Measurements from ENCODE around the gene ALDH7A1.

Gene ALDH7A1

GRCh38 chr5:126509339-126509738, 85.7 kb downstream of the ALDH7A1 start:
- DNase-seq (ENCODE audit: low read depth in 2 of 2, low spot score in 1 of 2) = no peak

- no peak for DNase-seq (ENCODE audit: low read depth in 2 of 2, low spot score in 1 of 2)
These were observed 86.1 kb downstream of the ALDH7A1 start for GRCh38 chr5:126508962-126509279.

DNA sequence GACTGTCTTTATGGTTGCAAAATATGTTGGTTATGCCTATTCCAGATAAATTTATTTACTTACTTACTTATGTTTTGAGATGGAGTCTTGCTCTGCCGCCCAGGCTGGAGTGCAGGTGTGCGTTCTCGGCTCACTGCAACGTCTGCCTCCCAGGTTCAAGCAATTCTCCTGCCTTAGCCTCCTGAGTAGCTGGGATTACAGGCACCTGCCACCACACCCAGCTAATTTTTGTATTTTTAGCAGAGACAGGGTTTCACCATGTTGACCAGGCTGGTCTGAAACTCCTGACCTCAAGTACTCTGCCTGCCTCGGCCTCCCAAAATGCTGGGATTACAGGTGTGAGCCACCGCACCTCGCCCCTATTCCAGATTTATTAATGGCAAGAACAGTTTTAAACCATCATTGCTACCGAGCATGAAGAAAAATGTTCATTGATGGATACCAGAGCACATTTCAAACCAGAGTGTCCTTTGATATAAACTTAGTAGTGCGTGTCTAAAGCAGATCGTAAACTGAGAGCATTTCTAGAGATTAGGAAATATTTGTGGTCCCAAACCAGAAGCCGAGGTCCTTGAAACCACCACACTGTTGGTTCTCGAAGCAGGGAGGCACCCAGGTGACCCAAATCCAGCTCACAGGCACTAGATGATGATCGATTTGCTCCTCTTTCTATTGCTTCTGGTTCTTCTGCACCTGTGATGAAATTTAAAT, 86.6 kb downstream of the ALDH7A1 start:
- no peak for DNase-seq (ENCODE audit: low read depth in 2 of 2, low spot score in 1 of 2)

GRCh38 chr5:126506079-126506478, 88.9 kb downstream of the ALDH7A1 start:
- DNase-seq (ENCODE audit: low read depth in 2 of 2, low spot score in 1 of 2) = no peak

DNA sequence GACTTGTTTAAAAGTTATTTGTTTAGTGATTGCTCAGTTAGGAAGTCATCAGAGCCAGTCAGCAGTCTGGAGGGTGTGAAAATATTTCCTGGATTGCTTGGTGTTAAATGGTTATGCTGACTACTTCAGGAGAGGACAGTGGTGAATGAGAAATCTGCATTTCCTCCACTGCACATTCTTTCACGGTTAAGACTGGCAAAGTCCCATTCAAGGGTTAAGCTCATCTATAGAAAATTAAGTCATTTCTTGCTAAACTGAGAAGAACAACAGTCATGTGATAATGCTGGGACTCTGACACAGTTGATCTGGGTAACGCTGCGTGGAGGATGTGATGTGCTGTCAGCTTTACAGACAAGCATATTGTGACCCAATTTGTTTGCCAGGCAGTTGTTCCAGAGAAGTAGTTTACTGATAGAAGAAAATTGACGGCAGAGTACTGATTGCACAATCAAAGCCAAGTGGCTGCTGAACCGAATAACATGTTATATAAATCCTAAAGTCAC, 91.4 kb downstream of the ALDH7A1 start:
- DNase-seq (ENCODE audit: low read depth in 2 of 2, low spot score in 1 of 2) = no peak

- DNase-seq (ENCODE audit: low read depth in 2 of 2, low spot score in 1 of 2) = no peak
These were observed 93.6 kb downstream of the ALDH7A1 start for GRCh38 chr5:126501448-126501847.

DNA sequence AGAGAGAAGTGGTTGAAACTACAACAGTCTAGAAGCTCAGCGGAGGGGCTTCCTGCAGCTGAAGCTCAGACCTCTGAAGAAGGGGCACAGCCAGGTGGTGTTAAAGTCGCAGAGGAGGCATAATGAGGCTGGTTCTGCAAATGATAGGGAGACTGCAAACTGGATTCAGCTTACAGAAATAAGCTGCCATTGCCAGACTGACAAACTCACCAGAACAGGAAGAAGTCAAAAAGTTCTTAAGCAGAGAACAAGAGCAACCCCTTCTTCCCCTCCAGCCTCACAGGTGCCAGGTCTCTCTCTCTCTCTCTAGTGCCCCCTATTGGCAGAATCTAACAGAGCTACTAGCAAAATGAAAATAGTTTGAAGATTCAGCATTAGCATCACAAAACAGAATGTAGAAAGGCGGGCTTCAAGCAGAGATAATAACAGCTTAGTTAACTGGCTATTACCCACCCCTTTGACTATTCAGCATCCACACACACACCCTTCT, 95.1 kb downstream of the ALDH7A1 start:
- no peak for DNase-seq (ENCODE audit: low read depth in 2 of 2, low spot score in 1 of 2)

- DNase-seq (ENCODE audit: low read depth in 2 of 2, low spot score in 1 of 2) = no peak
These were observed 95.7 kb downstream of the ALDH7A1 start for GRCh38 chr5:126499278-126499677.

DNA sequence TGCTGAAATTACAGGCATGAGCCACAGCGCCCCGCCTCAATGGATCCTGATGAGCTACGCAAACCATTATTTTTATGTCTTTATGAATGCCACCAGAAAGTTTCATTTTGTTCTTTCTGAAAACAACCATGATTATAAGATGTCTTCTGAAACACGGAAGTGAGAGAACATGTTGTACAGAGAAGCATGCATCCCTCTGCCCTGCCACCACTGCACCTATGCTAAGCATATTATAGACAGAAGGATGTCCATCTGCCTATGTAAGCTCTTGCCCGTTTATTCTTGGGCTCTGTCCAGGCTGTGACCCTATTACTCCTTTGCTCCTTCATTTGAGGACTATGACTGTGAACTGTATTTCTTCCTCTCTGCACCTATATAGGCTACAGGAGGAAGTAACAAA, 97.5 kb downstream of the ALDH7A1 start:
- DNase-seq (ENCODE audit: low read depth in 2 of 2, low spot score in 1 of 2) = no peak

GRCh38 chr5:126494393-126494792, 100.6 kb downstream of the ALDH7A1 start:
- DNase-seq (ENCODE audit: low read depth in 2 of 2, low spot score in 1 of 2) = no peak

GRCh38 chr5:126492939-126493338, 102.1 kb downstream of the ALDH7A1 start:
- no peak for DNase-seq (ENCODE audit: low read depth in 2 of 2, low spot score in 1 of 2)

DNA sequence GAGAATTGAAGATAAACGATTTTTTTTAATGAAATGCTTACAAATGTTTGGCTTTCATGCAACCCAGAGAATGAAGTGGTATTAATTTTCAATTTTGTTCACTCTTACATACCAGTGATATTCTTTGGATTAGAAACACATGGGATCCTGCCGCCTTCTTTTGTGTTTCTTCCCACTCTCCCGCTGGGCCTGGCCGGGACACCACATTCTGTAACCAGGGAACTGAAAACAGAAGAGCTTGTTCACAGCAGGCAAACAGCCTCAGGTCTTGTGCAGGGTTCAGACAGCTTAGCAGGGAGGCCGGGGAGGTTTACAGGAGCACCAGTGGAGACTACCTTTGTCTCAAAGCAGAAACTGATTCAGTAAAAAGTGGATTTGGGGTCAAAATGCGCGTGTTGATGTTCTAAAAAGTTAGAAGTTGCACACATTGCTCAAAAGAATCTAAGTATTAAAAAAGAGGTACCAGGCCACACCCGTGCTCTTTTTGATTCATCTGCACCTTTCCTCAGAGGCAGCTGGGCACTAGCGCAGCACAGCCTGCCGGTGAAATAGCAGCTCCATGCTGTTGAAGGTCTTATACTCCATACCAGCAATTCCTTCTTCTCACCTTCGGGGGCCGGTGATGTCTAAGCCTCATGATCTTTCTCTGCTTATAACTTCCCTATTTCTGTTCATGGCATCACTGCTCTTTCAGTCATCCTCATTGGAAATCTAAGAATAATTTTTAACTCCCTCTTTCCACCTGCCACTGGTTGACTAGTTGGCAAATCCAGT, 104.7 kb downstream of the ALDH7A1 start:
- DNase-seq (ENCODE audit: low read depth in 2 of 2, low spot score in 1 of 2) = no peak

DNA sequence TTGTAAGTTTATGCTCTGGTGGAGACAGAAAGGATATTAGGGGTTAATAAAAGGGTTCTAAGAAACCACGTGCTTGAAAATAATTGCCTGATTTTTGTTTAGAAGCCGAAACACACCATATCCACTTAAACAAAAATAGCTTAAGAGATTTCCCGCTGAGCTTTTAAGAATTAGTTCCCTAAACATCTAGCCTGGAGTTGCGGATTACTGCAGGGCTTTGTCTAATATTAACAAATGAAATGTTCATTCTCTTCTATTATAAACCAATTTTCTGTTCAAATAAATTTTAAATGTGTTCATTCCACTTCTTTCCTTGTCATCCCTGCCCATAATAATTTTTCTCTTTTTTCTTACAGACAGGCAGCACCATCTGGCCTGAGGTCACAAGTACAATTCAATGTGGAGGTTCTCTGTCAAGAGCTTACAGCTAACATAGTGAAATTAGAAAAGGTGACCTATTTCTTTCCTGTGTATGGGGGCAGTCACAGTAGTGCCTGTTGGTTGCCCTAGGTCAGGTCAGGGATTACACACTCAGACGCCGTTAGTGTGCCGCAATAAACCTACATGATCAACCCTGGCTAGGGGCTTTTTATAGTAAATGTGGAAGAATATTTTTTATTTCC, 106.5 kb downstream of the ALDH7A1 start:
- no peak for DNase-seq (ENCODE audit: low read depth in 2 of 2, low spot score in 1 of 2)

GRCh38 chr5:126487596-126487995, 107.4 kb downstream of the ALDH7A1 start:
- no peak for DNase-seq (ENCODE audit: low read depth in 2 of 2, low spot score in 1 of 2)

GRCh38 chr5:126486332-126486731, 108.7 kb downstream of the ALDH7A1 start:
- no peak for DNase-seq (ENCODE audit: low read depth in 2 of 2, low spot score in 1 of 2)

GRCh38 chr5:126484253-126484652, 110.8 kb downstream of the ALDH7A1 start:
- DNase-seq (ENCODE audit: low read depth in 2 of 2, low spot score in 1 of 2) = no peak

- DNase-seq (ENCODE audit: low read depth in 2 of 2, low spot score in 1 of 2) = no peak
These were observed 111.9 kb downstream of the ALDH7A1 start for GRCh38 chr5:126483156-126483555.

GRCh38 chr5:126482591-126482990, 112.4 kb downstream of the ALDH7A1 start:
- no peak for DNase-seq (ENCODE audit: low read depth in 2 of 2, low spot score in 1 of 2)

DNA sequence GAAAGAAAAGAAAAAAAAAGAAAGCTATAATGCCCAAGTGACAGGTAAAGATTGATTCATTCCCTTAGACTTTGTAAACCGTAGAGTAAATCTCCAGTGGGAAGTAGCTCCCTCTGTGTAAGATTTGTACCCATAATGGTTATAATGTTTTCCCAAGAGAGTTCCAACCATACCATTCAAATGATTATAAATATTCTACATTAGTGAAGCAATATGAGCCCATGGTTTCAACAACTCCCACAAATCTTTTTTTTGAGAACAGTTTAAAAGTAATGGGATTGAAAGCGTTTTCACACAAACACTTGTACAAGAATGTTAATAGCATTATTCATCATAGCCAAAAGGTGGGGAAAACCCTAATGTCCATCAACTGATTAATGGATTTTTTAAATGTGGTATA, 113.8 kb downstream of the ALDH7A1 start:
- DNase-seq (ENCODE audit: low read depth in 2 of 2, low spot score in 1 of 2) = no peak
